Measurements from ENCODE around the gene CYB561.
A peak's percentile ranks its signal among the peaks of the same experiment; 100 is the strongest.

Gene CYB561, protein sequence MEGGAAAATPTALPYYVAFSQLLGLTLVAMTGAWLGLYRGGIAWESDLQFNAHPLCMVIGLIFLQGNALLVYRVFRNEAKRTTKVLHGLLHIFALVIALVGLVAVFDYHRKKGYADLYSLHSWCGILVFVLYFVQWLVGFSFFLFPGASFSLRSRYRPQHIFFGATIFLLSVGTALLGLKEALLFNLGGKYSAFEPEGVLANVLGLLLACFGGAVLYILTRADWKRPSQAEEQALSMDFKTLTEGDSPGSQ

DNA sequence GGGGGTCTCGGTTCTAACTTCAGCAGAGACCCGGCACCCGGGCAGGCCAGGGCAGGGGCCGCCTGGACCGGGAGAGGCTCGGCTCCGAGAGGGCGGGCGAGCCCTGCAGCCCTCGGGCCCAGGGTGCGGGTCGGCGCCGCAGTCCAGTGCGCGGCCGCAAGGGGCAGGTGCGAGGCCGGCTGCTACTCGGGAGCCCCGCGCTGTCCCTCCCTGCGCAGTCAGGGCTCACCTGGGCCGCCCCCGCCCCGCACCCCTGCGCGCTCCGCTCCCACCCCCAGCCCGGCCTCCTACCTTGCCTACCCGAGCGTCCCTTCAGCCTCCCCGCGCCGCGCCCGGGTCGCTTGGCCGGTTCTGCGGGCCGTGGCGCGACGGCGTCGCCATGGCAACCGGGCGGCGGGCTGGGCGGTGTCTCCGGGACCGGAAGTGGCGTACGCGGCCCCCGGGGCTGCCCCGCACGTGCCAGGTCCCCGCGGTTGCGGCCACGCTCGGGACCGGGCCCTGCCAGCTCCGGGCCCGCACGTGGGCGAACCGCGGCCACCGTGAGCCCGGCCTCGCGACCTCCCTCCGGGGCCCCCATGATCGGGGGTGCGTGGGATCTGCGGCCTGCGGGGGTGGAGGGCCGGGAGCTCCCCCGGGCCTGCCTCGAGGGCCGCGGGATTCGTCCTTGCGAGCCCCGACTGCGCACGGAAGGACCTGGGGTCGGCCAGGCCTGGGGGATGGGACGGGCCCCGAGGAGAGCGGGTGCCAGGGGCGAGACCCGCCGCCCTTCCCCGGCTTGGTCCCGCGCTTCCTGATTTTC lies at the start of gene CYB561:
Gene CYB561 (minus strand): TSS at position 353 of the 799 bp plus-strand sequence. CDS start 8,759 bp downstream, outside the sequence.
- DNase-seq, result peak in 34 of 51 donors; percentile 9 to 69 (median 43)

DNA sequence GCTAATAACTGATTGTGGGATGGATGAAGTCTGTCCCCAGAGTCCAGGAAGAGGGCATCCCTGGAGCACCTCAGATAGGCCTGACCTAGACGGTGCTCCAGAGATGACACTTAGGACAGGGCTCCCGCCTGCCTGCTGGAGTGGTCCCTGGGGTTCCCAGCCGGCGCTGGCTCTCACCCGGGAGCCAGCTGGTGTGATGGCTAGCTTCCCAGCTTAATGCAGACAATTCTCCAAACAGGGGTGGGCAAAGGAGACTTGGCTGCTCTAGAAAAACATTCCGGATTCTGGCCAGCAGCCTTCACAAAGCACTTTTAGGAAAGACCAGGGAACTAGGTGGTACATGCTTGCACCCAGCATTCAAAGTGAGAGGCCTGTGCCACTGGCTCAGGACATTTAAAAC lies 49.4 kb upstream of the CYB561 start:
- DNase-seq, result no peak

DNA sequence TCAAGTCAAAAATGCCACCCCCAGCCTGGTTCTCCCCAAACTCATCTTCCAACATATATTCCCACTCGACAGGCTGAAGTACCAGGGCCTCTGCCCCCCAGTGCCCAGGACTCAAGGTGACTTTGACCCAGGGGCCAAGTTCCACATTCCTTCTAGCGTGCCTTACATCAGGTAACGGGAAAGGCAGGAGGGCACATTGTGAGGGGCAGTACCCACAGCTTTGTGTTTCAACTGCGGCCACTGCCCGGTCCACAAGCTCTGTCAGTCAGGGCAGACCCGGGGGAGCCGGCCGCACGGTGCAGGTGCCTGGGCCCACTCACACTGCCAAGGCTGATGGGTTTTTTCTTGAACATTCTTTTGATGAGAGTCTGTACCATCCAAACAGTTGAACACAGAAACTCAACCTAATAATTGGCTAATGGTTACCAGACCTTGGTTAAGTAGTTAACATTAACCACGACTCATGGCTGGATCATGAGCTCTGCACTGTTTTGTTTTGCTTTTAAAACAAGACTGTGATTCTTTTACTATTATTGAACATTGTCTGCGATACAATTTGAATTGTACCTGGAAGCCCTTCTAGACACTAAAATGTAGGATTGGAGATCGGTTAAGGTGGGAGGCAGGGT lies 48.3 kb upstream of the CYB561 start:
- no peak for DNase-seq

DNA sequence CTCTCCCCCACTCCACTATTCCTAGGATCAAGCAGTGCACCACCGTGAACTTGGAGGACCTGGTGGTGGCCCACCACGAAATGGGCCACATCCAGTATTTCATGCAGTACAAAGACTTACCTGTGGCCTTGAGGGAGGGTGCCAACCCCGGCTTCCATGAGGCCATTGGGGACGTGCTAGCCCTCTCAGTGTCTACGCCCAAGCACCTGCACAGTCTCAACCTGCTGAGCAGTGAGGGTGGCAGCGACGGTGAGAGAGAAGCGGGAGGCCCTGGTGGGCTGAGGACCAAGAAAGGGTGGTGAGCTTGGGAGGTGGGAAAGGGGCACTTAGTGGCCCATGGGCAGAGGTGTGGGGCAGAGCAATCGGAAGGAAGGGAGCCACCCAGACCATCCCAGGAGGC lies 47.3 kb upstream of the CYB561 start:
- DNase-seq, result no peak

DNA sequence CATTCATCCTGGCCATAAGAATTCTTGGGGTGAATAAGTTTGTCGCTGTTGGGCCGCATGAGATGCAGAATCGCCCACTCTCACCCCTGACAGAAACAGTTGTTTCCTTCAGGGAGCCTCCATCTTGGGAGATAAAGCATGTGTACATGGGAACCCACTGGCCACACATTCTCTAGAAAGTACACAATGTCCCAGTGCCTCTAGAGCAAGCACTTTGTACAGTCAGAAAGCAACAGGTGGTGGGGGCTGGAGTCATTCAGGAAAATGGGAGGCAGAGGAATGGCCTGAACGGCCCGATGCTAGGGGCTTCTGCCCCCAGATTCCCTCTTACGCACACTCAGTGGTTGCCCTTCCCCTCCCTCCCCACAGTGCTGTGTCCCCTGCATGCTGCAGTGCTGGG lies 46.8 kb upstream of the CYB561 start:
- DNase-seq, result no peak

DNA sequence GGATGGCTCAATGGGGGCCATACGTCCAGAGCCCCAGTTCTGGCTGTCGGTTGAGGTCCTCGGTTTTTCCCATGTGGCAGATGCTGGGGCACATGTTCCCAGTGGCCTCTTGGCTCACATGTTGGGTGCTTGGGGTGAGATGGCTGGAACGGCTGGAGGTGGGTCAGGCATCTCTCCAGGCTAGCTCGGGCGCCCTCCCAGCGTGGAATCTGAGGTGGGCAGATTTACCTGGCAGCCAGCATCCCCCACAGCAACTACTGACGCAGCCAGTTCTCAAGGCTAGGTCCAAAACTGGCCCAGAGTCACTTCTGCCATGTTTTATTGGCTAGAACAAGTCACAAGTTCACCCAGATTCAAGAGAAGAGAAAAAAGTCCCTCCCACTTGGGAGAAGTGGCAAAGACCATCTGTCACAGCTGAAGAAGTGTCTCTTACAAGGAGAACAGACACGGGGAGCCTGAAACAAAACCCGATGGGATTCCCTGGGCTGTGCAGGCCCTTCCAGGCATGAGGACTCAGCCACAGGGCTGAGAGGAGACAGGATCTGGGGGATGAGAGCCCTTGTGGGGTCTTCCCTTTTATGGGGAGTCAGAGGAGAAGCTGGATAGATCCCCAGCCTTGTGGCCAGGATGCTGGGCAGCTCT lies 46.0 kb upstream of the CYB561 start:
- no peak for DNase-seq

DNA sequence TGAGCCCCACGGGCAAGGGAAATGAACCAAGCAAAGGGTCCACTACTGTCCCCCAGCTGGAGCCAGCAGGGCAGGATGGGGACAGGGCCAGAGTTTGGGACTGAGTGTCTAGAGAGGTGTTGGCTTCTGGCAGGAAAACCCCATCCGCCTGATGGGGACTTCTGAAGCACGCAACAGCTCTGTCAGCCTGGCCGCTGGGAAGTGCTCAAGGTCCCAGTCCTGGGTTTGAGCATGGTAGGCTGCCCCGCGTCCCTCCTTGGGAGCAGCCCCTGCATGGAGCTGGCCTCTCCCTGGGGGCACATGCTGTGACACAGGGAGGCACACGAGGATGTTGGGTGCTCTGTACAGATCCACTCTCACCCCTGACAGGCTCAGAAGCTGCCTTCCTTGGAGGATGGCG lies 45.3 kb upstream of the CYB561 start:
- no peak for DNase-seq

DNA sequence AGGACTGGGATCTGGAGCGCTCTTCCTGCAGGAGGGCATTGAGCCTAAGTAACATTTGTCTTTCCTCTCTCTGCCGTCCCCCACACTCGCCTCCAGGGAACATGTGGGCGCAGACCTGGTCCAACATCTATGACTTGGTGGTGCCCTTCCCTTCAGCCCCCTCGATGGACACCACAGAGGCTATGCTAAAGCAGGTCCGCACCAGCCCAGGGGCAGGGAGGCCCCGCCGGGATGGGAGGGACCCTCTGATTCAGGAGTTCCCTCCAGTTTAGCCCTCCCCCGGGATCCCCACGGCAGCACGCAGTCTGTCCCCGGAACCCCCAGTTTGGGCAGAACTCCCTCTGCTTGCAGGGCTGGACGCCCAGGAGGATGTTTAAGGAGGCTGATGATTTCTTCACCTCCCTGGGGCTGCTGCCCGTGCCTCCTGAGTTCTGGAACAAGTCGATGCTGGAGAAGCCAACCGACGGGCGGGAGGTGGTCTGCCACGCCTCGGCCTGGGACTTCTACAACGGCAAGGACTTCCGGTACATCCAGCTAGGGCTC lies 44.8 kb upstream of the CYB561 start:
- DNase-seq, result no peak

DNA sequence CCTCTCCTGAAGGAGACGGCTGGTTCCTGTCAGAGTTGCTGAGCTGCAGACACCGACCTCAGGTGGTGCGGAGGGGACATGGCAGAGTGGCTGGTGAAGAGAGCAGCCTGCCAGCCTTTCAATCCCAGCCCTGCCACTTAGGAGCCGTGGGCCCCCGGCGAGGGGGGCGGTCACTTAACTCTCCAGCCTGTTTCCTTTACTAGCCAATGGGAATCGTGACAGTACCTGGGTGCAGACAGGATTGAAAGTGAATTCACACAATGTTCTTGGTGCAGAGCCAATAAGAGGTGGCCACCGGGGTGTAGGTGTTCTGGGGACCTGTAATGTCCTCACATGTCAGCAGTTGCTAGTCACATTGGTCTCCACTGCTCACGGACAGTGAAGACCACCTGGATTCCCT lies 44.2 kb upstream of the CYB561 start:
- DNase-seq, result no peak

DNA sequence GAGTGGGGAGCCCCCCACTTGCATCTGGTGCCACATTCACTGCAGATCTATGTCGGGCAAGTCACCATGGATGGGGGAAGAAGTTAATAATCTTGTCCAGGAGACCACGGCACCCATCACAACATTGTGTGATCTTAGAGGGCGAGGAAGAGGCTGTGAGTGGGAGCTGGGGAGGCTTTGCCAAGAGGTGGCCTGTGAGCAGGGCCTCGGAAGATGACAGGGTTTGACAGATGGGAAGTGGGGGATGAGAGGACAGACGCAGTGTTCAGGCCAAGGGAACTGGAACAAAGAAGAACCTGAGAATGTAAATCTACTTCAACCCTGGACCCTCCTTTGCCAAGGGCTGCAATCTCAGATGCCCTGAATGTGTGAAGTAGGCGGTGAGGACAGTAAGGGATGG lies 43.2 kb upstream of the CYB561 start:
- DNase-seq, result no peak

DNA sequence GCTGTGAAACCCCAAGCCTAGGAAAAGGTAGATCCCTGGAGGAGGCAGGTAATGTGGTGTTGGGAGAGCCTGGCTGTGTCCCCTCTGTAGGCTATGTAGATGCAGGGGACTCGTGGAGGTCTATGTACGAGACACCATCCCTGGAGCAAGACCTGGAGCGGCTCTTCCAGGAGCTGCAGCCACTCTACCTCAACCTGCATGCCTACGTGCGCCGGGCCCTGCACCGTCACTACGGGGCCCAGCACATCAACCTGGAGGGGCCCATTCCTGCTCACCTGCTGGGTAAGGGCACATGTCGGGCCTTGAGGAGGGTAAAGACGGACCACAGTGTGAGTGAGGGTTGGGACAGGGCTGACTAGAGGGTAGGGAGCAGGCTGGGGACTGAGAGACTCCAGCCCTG lies 42.7 kb upstream of the CYB561 start:
- no peak for DNase-seq

DNA sequence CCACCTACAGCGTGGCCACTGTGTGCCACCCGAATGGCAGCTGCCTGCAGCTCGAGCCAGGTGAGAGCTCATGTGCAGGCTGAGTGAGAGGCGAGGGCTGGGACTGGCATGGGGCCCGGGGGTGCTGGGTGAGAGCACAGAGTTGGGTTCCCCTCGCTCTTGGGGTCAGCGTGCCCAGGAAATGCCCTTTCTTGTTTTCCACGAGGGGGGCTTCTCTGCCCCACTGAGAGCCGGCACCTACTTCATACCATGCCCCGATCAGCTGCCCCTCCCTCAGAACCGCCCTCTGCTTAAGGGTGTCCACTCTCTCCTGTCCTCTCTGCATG lies 40.9 kb upstream of the CYB561 start:
- DNase-seq, result no peak

DNA sequence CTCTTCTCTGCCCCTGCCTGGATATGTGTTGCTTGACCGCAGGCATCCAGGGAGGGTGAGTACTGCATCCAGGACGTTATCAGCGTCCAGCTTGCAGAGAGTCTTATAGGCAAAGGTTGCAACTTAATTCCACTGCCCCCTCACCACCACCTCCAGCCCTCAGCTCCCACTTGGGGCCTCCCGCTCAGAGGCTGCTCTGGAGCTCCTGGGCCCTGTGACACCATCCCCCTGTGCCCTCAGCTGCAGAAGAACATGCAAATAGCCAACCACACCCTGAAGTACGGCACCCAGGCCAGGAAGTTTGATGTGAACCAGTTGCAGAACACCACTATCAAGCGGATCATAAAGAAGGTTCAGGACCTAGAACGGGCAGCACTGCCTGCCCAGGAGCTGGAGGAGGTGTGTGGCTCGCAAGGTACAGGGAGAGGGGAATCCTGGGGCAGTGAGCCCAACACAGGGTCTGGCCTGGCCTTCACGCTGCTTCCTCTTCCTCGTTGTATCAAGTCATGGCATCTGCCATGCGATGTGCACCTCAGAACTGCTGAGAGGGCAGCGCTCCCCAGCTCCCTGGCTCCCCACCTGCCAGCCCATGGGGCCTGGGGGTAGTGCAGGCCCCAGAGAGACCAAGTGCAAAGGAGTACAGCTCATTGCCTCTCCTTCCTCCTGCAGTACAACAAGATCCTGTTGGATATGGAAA lies 40.4 kb upstream of the CYB561 start:
- DNase-seq, result no peak

DNA sequence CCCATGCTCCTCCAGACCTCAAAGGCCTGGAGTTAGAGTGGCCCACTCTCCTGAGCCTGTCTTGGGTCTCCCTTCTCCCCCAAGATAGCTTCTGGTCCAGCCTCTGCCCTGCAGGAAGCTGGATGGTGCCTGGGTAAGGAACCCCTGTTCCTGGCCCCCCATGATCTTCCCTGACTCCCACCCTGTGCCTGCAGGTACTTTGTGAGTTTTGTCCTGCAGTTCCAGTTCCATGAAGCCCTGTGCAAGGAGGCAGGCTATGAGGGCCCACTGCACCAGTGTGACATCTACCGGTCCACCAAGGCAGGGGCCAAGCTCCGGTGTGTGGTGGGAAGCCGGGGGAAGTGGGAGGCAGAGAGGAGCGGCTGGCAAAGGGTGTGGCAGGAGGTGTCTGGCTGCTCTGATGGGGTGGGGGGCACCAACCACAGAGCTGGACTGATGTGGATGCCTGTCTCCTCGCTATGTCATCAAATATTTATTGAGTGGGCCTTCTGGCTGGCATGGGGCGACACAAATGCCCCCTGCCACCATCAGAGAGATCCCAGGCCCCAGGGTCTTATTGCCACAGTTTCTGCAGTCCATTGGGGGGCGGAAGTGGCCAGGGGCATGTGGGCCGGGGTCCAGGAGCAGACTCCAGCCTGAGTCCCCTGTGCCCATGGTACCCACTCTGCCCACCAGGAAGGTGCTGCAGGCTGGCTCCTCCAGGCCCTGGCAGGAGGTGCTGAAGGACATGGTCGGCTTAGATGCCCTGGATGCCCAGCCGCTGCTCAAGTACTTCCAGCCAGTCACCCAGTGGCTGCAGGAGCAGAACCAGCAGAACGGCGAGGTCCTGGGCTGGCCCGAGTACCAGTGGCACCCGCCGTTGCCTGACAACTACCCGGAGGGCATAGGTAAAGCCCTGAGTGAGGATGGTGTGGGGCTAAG lies 37.8 kb upstream of the CYB561 start:
- no peak for DNase-seq

DNA sequence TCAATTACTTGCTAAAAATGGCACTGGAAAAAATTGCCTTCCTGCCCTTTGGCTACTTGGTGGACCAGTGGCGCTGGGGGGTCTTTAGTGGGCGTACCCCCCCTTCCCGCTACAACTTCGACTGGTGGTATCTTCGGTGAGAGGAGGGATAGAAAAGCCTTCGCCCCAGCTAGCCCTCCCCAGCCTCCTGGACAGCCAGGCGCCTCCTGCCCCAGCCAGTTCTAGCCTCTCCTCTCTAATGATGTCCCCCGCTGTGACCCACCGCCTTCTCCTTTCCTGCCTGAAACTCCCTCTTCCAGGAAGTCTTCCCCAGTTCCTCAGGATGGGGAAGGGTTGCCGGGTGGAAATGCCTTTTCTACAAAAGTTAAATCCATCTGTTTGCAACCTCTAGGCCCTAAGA lies 36.9 kb upstream of the CYB561 start:
- DNase-seq, result no peak

DNA sequence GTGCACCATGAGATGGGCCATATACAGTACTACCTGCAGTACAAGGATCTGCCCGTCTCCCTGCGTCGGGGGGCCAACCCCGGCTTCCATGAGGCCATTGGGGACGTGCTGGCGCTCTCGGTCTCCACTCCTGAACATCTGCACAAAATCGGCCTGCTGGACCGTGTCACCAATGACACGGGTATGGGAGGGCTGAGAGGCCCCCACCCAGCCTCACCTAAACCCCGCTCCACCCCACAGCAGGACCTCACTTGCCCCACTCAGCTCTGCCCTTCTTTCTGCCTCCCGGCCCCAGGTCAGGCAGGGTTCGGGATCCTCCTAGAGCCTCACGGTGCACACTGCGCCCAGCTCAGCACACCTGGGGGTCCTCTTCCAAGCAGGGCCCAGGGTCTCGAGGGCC lies 36.4 kb upstream of the CYB561 start:
- no peak for DNase-seq

DNA sequence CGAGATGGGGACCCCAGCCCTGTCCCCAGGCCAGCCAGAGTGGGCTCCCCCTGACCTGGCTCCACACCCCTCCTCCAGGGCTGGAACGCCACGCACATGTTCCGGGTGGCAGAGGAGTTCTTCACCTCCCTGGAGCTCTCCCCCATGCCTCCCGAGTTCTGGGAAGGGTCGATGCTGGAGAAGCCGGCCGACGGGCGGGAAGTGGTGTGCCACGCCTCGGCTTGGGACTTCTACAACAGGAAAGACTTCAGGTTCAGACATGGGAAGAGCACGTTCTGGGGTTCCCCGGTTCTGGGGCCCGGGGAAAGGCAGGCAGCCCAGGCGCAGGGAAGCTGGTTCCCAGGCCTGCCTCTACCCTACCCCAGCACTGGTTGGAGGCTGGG lies 35.4 kb upstream of the CYB561 start:
- no peak for DNase-seq

DNA sequence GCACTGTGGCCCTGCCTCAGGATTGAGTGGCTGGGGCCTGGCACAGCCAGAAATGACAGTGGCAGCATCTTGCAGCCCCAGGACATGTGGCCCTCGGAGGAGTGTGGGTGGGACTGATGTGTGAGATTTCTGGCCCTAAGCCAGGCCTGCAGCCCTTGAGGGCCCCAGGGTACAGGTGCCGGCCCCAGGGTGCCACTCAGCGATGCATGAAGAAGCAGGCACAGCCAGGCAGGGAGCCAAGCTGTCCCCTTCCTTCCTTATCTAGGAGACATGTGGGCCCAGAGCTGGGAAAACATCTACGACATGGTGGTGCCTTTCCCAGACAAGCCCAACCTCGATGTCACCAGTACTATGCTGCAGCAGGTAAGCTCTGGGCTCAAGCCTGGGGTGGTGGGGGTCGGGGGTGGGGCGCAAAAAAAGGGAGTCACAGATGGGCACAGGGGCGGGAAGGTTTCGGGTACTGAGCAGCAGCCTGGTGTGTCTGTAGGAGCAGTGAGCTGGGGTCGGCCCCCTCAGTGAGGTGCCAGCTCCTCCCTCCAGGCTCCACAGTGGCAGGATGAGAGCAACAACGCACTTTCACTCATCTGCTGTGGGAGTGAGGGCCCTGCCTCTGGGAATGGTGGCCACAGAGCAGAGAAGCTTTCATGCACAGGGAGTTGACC lies 34.9 kb upstream of the CYB561 start:
- no peak for DNase-seq

DNA sequence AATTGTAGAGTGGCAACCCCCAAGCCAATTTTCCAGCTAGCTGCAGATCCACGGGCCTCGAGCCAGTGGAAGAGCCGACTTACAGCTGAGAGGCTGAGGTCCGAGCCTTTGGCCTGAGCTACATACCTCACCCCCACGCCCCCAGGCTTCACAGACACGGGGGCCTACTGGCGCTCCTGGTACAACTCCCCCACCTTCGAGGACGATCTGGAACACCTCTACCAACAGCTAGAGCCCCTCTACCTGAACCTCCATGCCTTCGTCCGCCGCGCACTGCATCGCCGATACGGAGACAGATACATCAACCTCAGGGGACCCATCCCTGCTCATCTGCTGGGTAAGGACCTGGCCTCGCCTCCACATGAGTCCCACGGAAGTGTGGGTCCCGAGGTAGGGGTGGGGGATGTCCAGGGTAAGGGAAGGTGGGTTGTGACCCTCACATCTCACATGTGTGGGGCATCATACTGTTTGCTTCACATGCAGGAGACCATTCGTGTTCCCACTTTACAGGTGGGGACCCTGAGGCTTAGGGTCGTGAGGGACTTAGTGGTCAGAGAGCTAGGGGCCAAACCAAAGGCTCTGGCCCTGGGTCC lies 34.2 kb upstream of the CYB561 start:
- DNase-seq, result no peak
